Thoracic aorta (tissue), 2 donors: ENCODE data around the gene KMT2B. TPM values are rescaled to one million over a fixed set of nuclear protein-coding genes. Genes with fewer than 3 reads are reported as not detected.
"Not testable (repeated sequence)": the region's sequence is repeated elsewhere in the genome, so short reads cannot be mapped to it uniquely, and the experiment has no call there.

Source experiments
- ATAC-seq: fragments of 150-250 bp; one replicate; pipeline ENCODE4 v1.8.0; 2017; ENCODE audit warnings: low read depth; ENCODE audit not compliant: insufficient number of reproducible peaks, low FRiP score
- DNase-seq: peaks from one replicate; pipeline ENCODE4 v3.0.0-alpha.2; 2020; ENCODE audit warnings: low spot score
- H3K27ac ChIP-seq, 2 donors: fragments of 200-600 bp; sonication (generic); 1 replicate in 1 of 2; 2 replicates in 1 of 2; pipeline ENCODE4 v1.5.1; 2016; ENCODE audit warnings: mild to moderate bottlenecking in 2 of 2, moderate library complexity in 2 of 2
- H3K27me3 ChIP-seq: fragments of 200-600 bp; sonication (generic); replicated peaks from 2 replicates; pipeline ENCODE4 v1.6.0; 2016; ENCODE audit warnings: mild to moderate bottlenecking; ENCODE audit not compliant: insufficient read depth
- H3K36me3 ChIP-seq: fragments of 200-600 bp; sonication (generic); one replicate; pipeline ENCODE4 v1.5.1; 2016
- H3K4me1 ChIP-seq, 2 donors: fragments of 200-600 bp; sonication (generic); 1 replicate in 1 of 2; 2 replicates in 1 of 2; pipeline versions ENCODE4 v1.5.1 to v1.6.0; 2016; ENCODE audit warnings: low read depth in 2 of 2, mild to moderate bottlenecking in 1 of 2; ENCODE audit not compliant: control insufficient read depth in 1 of 2
- H3K4me3 ChIP-seq: fragments of 200-600 bp; sonication (generic); 2 replicates; pipeline ENCODE4 v1.5.1; 2016; ENCODE audit warnings: mild to moderate bottlenecking
- H3K9me3 ChIP-seq: fragments of 200-600 bp; sonication (generic); 2 replicates; pipeline ENCODE4 v1.5.1; 2016
- total RNA-seq, 2 donors: library from RNA; depleted of rRNA; stranded (reverse); fragments of >200 nt; gene quantifications; one replicate each; pipeline versions ENCODE4 v1.1.0 to v1.2.3, GENCODE V29; 2016
- TF ChIP-seq, protein P1 (sequence below): fragments of 200-600 bp; sonication (generic); IDR thresholded peaks from one replicate; pipeline ENCODE4 v1.5.1; 2019; ENCODE audit warnings: antibody characterized with exemption

The KMT2B gene
- total RNA-seq, 2 donors from 2014 or later, result 26.4 to 31.3 TPM

DNA sequence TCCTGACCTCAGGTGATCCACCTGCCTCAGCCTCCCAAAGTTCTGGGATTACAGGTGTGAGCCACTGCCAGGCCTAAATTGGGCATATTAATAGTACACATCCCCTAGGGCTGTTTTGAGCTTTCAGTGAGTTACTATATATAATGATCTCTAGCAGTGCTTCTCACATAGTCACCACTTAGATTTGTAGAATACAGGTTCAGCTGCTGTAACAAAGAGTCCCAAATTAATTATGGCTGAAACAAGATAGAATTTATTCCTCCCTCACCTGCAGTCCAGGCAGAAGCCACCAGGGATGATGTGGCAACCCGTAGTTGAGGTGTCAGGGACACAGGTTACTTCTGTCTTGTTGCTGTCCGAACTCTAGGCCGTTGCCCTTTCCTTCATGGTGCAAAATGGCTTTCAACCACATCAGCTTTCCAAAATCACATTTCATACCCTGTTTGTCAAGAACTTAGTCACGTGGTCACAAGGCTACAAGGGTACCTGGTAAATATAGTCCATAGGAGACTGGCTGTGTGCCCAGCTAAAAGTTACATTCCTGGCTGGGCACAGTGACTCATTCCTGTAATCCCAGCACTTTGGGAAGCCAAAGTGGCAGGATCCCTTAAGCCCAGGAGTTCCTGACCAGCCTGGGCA lies 43.0 kb downstream of the KMT2B start:
- H3K9me3 ChIP-seq, result no peaks in the 10 kb centered on the region
- no peaks in the 10 kb centered on the region for H3K27me3 ChIP-seq
- ATAC-seq (no peak), DNase-seq (no peak)
- H3K4me1 ChIP-seq, result peaks cover 5 to 35% of the 10 kb centered on the region in 2 donors
- H3K4me3 ChIP-seq, result no peak overlapping the region
- H3K36me3 ChIP-seq, result peaks cover 14% of the 10 kb centered on the region
- TF ChIP-seq, protein P1, sequence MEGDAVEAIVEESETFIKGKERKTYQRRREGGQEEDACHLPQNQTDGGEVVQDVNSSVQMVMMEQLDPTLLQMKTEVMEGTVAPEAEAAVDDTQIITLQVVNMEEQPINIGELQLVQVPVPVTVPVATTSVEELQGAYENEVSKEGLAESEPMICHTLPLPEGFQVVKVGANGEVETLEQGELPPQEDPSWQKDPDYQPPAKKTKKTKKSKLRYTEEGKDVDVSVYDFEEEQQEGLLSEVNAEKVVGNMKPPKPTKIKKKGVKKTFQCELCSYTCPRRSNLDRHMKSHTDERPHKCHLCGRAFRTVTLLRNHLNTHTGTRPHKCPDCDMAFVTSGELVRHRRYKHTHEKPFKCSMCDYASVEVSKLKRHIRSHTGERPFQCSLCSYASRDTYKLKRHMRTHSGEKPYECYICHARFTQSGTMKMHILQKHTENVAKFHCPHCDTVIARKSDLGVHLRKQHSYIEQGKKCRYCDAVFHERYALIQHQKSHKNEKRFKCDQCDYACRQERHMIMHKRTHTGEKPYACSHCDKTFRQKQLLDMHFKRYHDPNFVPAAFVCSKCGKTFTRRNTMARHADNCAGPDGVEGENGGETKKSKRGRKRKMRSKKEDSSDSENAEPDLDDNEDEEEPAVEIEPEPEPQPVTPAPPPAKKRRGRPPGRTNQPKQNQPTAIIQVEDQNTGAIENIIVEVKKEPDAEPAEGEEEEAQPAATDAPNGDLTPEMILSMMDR, result no peak
- H3K27ac ChIP-seq, result no peak overlapping the region

DNA sequence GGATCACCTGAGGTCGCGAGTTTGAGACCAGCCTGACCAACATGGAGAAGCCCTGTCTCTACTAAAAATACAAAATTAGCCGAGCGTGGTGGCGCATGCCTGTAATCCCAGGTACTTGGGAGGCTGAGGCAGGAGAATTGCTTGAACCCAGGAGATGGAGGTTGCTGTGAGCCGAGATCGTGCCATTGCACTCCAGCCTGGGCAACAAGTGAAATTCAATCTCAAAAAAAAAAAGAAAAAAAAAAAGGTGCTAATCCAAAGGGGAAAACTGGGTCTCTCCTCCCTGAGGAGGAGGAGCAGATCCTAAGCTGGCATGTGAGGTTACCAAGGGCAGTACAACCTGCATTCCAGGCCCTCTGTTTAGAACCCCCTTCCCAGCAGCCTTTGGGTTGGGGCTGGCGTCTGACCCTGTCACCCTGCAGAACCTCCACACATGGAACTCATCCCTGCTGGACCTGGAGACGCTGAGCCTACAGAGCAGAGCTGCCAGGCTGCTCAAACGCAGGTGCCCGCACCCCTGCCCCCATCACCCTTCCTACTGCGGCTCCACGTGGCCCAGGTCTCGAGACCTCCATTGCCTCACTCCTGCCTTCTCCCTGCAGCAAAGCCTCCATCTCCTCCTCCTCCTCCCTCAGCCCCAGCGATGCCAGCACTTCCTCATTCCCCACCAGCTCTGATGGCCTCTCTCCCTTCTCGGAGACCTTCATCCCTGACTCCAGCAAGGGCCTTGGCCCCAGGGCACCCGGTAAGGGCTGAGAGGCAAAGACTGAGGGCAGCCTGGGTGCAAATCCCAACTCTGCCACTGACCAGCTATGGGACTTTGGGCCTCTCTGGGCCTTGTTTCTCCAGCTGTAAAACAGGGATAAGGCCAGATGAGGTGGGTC lies 46.9 kb downstream of the KMT2B start:
- H3K27ac ChIP-seq, result no peak overlapping the region
- H3K36me3 ChIP-seq, result peaks cover 14% of the 10 kb centered on the region
- peaks cover 0 to 7% of the 10 kb centered on the region in 2 donors for H3K4me1 ChIP-seq
- H3K4me3 ChIP-seq, result no peak overlapping the region
- TF ChIP-seq, protein P1, result no peak
- H3K9me3 ChIP-seq, result no peaks in the 10 kb centered on the region
- no peaks in the 10 kb centered on the region for H3K27me3 ChIP-seq
- ATAC-seq (no peak), DNase-seq (no peak)

DNA sequence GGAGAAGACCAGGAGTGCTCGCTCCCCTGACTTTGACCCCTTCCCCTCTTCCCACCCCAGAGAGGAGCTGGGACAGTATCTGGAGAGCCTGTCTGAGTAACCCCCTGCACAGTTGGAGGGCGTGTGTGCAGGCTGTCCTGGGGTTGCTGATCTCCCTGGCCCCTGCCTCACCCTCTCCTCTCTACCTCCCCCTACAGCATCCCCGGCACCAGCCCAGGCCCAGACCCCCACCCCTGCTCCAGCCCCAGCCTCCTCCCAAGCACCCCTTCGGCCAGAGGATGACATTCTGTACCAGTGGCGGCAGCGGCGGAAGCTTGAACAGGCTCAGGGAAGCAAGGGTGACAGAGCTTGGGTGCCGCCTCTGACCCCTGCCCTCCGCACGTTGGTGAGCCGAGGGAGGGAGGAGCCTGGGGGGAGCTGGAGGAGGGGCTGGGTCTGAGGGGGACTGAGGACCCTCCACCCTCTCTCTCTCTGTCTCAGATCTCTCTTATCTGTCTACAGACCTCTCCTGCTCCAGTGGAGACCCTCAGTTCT lies 48.8 kb downstream of the KMT2B start:
- Histone ChIP-seq H3K27ac (no peak overlapping the region), H3K36me3 (peaks cover 14% of the 10 kb centered on the region), H3K4me3 (no peak overlapping the region), H3K9me3 (no peaks in the 10 kb centered on the region), H3K27me3 (no peaks in the 10 kb centered on the region), H3K4me1 (no peaks in the 10 kb centered on the region)
- no peak for ATAC-seq
- DNase-seq, result no peak
- TF ChIP-seq, protein P1, result no peak

DNA sequence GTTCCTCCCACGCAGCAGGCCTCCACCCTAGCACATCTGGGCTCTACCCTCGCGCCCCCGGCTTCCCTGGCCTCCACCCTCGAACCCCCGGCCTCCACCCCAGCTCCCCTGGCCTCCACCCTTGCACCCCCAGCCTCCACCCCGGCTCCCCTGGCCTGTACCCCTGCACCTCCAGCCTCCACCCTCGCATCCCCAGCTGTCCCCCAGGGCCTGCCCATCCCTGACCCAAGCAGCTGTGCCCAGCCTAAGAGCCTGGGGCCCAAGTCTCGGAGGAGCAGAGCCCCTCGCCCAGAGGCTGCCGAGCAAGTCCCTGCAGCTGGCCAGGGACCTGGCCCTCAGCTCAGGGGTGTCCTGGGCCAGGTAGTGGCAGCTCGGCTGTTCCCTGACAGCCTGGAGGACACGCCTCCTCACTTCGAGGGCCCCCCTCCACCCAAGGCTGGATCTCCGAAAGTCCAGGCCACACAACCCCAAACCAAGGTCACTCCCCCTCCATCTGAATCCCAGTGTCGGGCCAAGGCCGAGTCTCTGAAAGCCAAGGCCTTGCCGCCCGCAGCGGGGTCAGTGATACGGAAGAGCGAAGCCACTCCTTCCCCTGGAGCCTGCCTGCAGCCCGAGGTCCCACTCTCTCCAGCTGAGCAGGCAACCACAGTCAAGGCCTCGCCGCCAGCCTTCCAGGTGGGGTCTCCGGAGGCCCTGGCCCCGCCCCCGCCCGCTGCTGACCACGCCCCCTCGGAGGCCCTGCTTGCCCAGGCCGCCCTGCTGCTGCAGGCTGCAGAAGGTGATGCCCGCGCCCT lies 49.7 kb downstream of the KMT2B start:
- H3K4me1 ChIP-seq, result no peaks in the 10 kb centered on the region
- no peak overlapping the region for H3K4me3 ChIP-seq
- TF ChIP-seq, protein P1, result no peak
- peaks cover 10% of the 10 kb centered on the region for H3K36me3 ChIP-seq
- ATAC-seq (no peak), DNase-seq (no peak)
- H3K9me3 ChIP-seq, result no peaks in the 10 kb centered on the region
- H3K27ac ChIP-seq, result no peak overlapping the region
- no peaks in the 10 kb centered on the region for H3K27me3 ChIP-seq

DNA sequence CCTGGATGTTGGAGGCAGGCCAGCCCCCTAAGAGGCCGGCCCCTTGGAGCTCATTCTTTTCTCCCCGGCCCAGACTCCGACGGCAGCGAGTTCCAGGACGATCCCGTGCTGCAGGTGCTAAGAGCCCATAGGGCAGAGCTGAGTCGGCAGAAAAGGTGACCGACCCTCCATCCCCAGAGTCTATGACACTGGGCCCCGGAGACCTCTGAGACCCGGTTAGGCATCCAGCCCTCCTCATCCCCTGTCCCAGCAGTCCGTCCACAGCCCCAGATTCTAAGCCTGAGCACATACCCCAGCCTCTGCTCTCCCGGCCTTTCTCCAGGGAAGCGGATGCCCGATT lies 50.2 kb downstream of the KMT2B start:
- Histone ChIP-seq H3K4me1 (no peaks in the 10 kb centered on the region), H3K27me3 (no peaks in the 10 kb centered on the region), H3K27ac (no peak overlapping the region), H3K9me3 (no peaks in the 10 kb centered on the region), H3K4me3 (no peak overlapping the region), H3K36me3 (peaks cover 10% of the 10 kb centered on the region)
- no peak for DNase-seq
- TF ChIP-seq, protein P1, result no peak
- ATAC-seq, result no peak

DNA sequence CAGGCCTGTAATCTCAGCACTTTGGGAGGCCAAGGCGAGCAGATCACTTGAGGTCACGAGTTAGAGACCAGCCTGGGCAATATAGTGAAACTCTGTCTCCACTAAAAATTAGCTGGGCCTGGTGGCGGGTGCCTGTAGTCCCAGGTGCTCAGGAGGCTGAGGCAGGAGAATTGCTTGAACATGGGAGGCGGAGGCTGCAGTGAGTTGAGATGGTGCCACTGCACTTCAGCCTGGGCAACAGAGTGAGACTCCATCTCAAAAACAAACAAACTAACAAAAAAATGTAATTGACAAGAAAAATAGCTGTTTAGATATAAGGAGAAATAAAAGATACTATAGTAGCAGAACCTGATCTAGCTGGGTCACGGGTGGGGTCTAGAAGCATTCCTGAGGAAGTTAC lies 54.6 kb downstream of the KMT2B start:
- not testable (repeated sequence) for H3K4me3 ChIP-seq, H3K9me3 ChIP-seq, ATAC-seq, H3K27ac ChIP-seq, DNase-seq, H3K27me3 ChIP-seq, H3K36me3 ChIP-seq
- peaks cover 8 to 12% of the 10 kb centered on the region in 2 donors for H3K4me1 ChIP-seq
